T47D (cell line): ENCODE measurements around the gene LMCD1.
A peak's percentile ranks its signal among the peaks of the same experiment; 100 is the strongest.

ENCODE experiments used
- DNase-seq, 2 experiments: peaks; one replicate each; pipeline versions ENCODE4 v3.0.0 to v3.0.0-alpha.2; 2011 to 2012; ENCODE audit warnings: low read depth in 1 of 2, low spot score in 1 of 2
- JUND ChIP-seq: IDR thresholded peaks from 2 replicates; pipeline ENCODE4 v1.6.1; 2012; ENCODE audit warnings: low read depth
- in situ Hi-C: cut with HindIII; loops from 2 replicates; pipeline ENCODE4 v1.10.0; 2016; ENCODE audit warnings: low sequenced_read_pairs, low pct_unique_long_range_greater_than_20kb

The LMCD1 gene

DNA sequence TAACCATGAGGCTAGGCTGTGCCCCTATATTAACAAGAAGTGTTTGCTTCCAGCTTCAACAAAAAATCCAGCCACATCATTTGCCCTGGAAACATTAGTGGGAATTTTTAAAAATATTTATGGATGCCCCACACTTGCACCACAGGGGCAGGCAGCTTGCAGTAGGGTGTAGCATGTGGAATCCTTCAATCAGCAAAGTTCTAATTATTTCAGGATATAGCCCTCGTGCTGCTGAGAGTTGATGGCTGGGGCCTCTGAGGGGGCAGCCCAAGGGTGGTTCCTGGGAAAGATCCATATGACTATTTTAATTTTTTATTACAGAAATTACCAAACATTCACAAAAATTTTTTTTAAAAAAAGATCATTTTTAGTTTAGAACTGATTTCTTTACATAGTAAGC is 35.1 kb upstream of the LMCD1 start:
- DNase-seq, result no peak
- TF ChIP-seq JUND, result no peak
- in situ Hi-C loops, result no loop called here

DNA sequence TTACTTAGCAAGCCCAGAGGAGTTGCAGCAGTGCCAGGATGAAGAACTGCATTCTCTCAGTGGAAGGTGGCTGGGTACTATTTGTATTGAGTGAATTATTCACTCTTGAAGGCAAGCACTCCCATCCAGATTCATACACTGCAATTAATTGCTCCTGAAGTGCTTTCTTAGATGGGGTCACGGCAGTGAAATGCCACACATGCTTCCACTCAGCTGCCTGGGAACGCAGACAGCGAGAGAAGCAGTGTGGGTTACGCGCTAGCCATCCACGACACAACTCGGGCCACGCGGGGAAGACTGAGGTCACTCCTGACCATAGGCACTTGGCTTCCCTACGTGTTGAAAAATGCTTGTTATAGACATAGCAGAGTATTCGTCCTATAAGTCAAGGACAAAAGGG is 30.8 kb upstream of the LMCD1 start:
- no peak for DNase-seq
- in situ Hi-C loops, result no loop called here
- no peak for TF ChIP-seq JUND

DNA sequence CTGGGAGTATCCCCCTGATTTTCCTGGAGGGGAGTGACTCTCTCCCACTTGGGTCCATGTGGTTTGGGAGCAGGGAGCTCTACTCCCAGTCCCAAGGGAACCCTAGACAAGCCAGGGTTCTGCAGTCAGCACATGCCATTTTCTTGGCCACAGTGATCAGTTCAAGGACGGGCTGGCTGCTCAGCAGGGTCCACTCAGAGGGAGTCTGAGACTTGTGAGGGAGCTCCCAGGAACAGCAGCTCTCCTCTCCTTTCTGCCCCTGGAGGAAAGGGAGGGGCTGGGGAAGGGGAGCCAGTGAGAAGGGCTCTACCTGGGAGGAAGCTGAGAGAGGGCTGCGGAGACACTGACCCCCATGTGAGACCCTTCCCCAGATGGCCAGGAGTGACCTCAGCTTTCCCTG is 29.1 kb upstream of the LMCD1 start:
- no peak for DNase-seq
- TF ChIP-seq JUND, result no peak
- in situ Hi-C loops, result no loop called here

DNA sequence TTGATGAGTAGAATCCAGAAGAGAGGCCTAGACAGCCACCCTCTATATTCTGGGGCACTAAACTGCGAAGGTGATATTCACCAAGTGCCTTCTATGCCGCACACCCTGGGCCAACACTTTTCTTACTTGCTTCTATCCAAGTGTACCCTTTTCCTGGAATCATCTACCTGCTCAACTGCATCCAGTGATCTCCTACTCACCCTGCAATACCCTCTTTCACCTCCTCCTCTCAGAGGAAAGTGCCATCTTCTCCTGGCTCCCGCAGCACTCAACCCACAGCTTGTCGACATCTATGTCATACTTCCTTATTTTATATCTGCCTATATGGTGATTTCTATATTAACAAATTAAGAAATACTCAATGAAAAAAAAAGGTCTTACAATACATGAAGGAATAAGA is 28.6 kb upstream of the LMCD1 start:
- in situ Hi-C loops, result no loop called here
- TF ChIP-seq JUND, result no peak
- DNase-seq, result no peak

DNA sequence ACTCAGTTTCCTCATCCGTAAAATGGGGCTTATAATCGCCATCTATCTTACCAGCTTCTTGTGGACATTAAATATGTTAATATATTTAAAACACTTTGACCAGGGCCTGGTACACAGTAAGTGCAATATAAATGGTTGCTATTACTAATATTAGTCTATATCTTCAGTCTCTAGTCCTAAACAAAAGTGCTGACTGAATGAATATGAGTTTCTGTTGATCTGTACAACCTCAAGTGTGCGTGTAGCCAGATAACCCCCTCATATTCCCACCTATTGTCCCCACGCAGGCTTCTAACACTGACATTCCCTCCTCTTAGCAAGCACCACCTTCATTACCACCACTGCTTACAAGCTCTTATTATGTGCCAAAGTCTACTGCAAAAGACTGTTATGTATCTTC is 27.6 kb upstream of the LMCD1 start:
- in situ Hi-C loops, result no loop called here
- no peak for TF ChIP-seq JUND
- no peak for DNase-seq

DNA sequence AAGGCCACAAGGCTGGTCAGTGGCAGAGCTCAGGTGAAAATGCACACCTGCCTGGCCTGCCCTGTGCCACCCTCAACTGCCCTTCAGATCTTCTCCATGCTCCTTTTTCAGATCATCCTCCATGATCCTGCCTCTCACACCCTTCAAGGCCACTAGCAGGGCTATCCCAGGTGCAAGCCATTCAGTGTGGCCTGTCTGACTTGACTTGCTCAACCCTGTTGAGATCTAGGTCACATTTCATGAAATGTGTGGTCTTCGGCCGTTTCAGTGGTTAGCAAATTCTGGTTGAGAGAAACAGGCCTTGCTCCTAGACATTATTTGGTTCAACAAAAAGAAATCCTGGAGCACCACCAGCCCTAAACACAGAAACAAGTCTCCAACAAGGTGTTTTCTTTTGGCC is 26.6 kb upstream of the LMCD1 start:
- no peak for TF ChIP-seq JUND
- no peak for DNase-seq
- in situ Hi-C loops, result no loop called here

DNA sequence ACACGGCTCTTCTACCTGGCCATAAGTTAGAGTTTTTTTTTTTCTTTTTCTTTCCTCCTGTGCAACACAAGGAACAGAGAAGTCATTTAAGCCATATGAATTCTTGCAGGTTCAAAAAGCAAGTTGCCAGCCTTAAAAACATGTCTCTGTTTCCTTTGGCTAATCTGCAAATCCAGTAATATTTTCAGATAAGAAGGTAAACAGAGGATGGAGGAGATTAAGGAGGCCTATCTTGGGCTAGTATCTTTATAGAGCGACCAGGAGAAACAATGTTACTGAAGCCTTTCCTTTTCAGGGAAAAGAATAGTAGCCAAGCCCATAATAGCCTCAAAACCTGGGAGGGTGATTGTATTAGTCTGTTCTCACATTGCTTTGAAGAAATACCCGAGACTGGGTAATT is 20.9 kb upstream of the LMCD1 start:
- no peak for DNase-seq
- TF ChIP-seq JUND, result peak; percentile 93; the same call in 1 of the 2 replicates
- in situ Hi-C loops, result no loop called here

DNA sequence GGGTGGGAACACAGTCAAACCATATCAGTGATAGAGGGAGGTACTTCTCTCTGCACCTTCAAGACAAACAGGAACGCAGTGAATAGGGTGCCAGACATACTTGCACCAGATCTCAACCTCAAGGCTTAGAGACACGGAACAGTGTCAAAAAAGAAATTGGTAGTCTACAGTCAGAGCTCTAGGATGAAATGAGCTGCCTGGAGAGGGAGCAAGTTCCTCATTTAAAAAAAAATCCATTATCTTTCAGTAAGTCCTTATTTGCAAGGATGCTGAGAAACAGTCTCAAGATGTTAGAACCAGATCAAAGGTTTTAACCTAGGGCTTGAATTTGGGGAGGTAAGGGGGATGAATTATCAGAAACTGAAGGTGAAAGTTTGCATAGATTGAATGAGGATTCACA is 20.2 kb upstream of the LMCD1 start:
- no peak for TF ChIP-seq JUND
- DNase-seq, result no peak
- in situ Hi-C loops, result no loop called here

DNA sequence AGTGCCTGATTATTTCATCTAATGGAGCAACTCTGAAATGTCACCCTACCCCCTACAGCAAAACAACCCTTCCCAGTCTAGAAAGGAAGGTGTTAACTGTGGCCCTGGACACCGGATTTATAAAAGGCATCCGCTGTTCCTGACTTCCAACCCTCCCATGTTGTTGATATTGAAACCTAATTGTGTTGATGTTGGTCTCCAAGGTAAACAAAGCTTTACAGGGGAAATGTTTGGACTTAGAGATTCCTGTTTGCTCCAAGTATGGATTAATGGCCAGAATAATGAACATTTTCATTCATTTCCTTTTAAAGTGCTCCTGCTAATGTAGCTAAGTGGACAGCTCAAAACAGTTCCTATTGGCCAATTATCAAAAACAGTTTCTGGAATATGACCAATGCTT is 19.4 kb upstream of the LMCD1 start:
- in situ Hi-C loops, result no loop called here
- no peak for TF ChIP-seq JUND
- DNase-seq, result no peak

DNA sequence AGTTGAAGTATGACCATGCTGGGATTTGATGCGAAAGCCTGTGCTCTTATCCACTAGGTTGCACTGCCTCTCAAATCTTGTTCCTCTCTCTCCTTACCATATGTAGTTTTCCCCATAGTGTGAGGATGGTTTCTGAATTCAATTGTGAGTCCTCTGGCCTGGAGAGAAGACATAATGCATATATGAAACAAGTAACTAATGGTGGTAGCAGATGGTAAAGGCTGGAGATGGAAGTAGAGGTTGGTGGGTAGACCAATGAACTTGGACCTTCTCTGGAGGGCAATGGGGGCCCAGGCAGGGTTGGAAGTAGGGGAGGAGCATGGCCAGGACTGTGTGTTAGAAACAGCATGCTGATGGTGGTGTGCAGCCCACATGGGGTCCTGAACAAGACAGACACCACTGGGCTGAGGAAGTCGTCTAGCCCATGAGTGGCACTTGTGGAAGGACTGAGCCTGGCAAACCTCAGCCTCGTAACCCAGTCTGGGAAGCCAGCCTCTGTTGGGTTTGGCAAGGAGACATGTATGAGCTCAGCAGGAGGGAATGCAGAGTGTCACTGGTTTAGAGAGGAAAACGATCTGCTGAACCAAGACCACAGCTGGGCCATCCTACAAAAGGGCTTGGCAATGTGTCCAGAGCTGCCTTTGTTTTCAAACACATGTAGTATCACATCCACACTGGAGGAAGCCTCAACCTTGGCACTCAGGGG is 18.5 kb upstream of the LMCD1 start:
- in situ Hi-C loops, result no loop called here
- DNase-seq, result peak; percentile 38 to 93
- peak; percentile 79 for TF ChIP-seq JUND

DNA sequence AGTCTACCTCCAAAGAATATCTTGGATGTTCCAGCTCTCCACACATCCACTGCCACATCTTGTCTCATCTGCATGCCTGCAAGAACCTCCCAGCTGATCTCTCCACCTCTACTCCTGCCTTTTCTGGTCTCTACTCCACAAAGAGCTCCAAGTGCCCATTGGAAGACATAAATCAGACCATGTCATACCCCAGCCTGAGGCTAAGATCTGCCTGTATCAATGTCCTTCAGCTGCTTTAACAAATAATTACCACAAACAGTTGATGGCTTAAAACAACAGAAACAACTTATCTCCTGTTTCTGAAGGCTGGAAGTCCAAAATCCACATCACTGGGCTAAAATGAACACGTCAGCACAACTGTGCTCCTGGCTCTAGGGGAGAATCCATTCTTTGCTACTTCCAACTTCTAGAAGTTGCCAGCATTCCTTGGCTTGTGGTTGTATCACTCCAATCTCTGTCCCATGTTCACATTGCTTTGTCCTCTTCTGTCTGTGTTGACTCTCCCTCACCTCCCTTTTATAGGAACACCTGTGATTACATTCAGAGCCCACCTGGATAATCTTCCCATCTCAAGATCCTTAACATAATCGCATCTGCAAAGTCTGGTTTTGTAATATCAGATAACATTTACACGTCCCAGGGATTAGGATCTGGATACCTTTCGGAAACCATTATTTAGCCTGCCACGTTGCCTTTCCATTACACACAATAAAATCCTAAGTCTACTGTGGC is 17.0 kb upstream of the LMCD1 start:
- in situ Hi-C loops, result no loop called here
- peak; percentile 83 for TF ChIP-seq JUND
- peak in 1 of 2 experiments; percentile 89 for DNase-seq

DNA sequence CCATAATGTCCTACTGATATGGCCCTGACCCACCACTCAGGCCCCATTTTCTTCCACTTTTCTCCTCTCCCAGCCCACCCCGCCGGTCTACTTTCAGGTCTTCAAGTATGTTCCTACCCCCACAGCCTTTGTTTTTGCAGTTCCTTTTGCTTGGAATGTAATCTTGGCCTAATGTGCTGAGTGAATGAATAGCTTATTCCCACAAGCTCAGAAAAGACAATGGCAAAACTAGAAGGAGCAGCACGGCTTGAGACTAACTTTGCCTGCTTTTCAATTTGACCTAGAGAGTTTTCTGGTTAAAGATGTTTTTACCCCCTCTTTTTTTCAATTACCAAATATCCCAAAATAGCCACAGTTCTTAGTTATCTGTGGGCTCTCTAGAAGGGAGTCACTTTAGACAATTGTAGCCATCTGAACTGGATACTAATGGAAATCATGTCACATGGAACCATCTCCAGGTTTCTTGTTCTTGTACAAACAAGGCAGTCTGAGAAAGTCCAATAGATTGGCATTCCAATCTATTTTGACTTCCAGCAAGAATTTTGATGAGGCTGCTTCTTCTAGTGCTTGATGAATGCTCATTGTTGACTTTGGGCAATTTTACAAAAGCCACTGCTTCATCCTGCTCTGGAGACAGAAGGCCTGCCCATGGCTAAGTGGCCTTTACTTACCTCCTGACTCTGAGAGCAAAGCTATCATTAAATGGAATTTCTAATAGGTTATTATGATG is 16.3 kb upstream of the LMCD1 start:
- TF ChIP-seq JUND, result no peak
- DNase-seq, result peak in 1 of 2 experiments; percentile 79
- in situ Hi-C loops, result no loop called here

DNA sequence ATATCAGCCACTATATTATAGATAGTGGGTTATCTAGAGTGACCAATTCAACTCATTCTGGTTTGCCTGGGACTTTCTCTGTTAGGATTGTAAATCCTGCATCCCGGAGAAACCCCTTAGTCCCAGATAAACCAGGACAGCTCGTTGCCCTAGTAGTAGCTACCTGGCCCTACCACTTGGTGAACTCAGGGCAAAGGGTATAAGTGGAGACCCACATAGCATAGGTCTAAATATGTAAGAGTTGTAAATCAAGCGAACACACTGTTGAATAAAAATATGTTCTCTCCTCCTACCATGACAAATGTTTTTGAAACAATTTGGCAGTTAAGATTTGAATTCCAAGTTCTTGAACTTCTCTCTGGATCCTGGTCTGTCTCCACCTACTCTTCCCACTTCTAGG is 15.7 kb upstream of the LMCD1 start:
- TF ChIP-seq JUND, result no peak
- DNase-seq, result no peak
- in situ Hi-C loops, result no loop called here

DNA sequence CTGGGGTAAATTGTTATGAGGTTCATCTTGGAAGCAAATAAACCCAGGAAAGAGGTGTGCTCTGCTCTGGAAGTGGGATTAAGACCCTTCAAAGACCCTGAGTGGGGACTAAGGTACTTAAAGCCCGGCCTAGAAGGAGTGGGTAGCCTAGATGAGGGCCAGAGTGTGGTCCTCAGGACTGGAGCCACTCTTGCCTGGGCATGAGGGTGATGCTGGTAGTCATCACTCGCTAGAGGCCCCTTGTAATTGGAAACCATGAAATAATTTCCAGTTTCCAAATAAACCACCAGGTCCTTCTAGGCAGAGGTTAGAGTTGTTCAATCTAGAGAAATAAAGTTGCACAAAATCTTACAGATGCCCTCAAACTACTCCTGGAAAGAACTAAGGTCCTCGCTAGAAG is 15.2 kb upstream of the LMCD1 start:
- in situ Hi-C loops, result no loop called here
- no peak for DNase-seq
- TF ChIP-seq JUND, result no peak
